Thyroid gland (tissue), 4 donors: ENCODE results near the gene PSORS1C1.

ENCODE experiments used
- CTCF ChIP-seq, 6 experiments: fragments of 200-600 bp in 3 of 6; fragments of 450-650 bp in 3 of 6; sonication (generic) in 3 of 6; IDR thresholded peaks; one replicate each; pipeline ENCODE4 v1.5.1; 2016 to 2019; ENCODE audit warnings: antibody characterized with exemption in 6 of 6, mild to moderate bottlenecking in 2 of 6, inconsistent platforms in 1 of 6, moderate library complexity in 1 of 6
- POLR2A ChIP-seq, 2 donors: fragments of 450-650 bp; IDR thresholded peaks; one replicate each; pipeline ENCODE4 v1.6.1; 2017; ENCODE audit warnings: antibody characterized with exemption in 2 of 2, mild to moderate bottlenecking in 2 of 2, moderate library complexity in 1 of 2

- TF ChIP-seq CTCF (IDR thresholded peaks at IDR 0.05) (no peak), POLR2A (IDR thresholded peaks at IDR 0.05) (no peak)
These were observed 3.6 kb upstream of the PSORS1C1 start for GRCh38 chr6:31110825-31111582.
